GM12878 (cell line): ENCODE results near the gene ITSN1. TPM values are rescaled to one million over a fixed set of nuclear protein-coding genes. Genes with fewer than 3 reads are reported as not detected.

Experiments used
- ATAC-seq: fragments of 200-7000 bp; cut with Tn5 transposase; 3 replicates; pipeline ENCODE4 v1.9.1; 2020; ENCODE audit warnings: mild to moderate bottlenecking, moderate library complexity
- BruUV-seq: library from RNA; stranded (reverse); fragments of 400-500 nt; replicated peaks from 2 replicates; lab custom pipeline; 2021; lab: Mats Ljungman, UMichigan
- CTCF ChIA-PET: fragments of 300-600 bp; sonication (Branson Sonifier 250); formaldehyde crosslinking; extraction: SDS; loops from one replicate; lab custom pipeline; 2021; ENCODE audit warnings: inconsistent platforms; lab: Yijun Ruan, JAX
- POLR2A ChIA-PET: fragments of 350-600 bp; formaldehyde crosslinking; extraction: SDS; loops from one replicate; lab custom pipeline; 2021; ENCODE audit warnings: inconsistent platforms; lab: Charles Lee
- RAD21 ChIA-PET: fragments of 300-600 bp; sonication (Branson Sonifier 250); formaldehyde crosslinking; loops from one replicate; lab custom pipeline; 2023; ENCODE audit warnings: antibody characterized with exemption; ENCODE audit not compliant: unreplicated experiment; lab: Charles Lee
- SMC1A ChIA-PET: fragments of 300-600 bp; sonication (Branson Sonifier 250); formaldehyde crosslinking; loops from one replicate; lab custom pipeline; 2023; ENCODE audit not compliant: unreplicated experiment, uncharacterized antibody; lab: Charles Lee
- DNase-seq: peaks from one replicate; pipeline ENCODE4 v3.0.0-alpha.2; 2011; ENCODE audit warnings: low read depth, low spot score
- FAIRE-seq: peaks from 3 replicates; lab custom pipeline; 2011; peaks lifted over from hg19 to GRCh38; lab: Jason Lieb, UNC
- H2AFZ ChIP-seq: 2 replicates; pipeline ENCODE4 v1.6.0; 2011; ENCODE audit warnings: low read depth, low read length, control low read depth; ENCODE audit not compliant: control insufficient read depth
- H3K27ac ChIP-seq: 2 replicates; pipeline ENCODE4 v1.5.1; 2011; ENCODE audit warnings: control low read depth; ENCODE audit not compliant: control insufficient read depth, insufficient read depth
- H3K27me3 ChIP-seq, 2 experiments: replicated peaks in 1 of 2; 2 replicates each; pipeline versions ENCODE4 v1.6.0 to v1.6.1; 2011; ENCODE audit warnings: low read length in 1 of 2; ENCODE audit not compliant: control insufficient read depth in 2 of 2, insufficient read depth in 2 of 2
- H3K36me3 ChIP-seq, 2 experiments: 2 replicates each; pipeline ENCODE4 v1.5.1; 2011; ENCODE audit warnings: low read length in 1 of 2; ENCODE audit not compliant: control insufficient read depth in 2 of 2, insufficient read depth in 2 of 2
- H3K4me1 ChIP-seq: 2 replicates; pipeline ENCODE4 v1.6.1; 2011; ENCODE audit warnings: mild to moderate bottlenecking, low read length, moderate library complexity, mixed read lengths; ENCODE audit not compliant: control insufficient read depth, insufficient read depth
- H3K4me2 ChIP-seq: 2 replicates; pipeline ENCODE4 v1.6.0; 2011; ENCODE audit warnings: control low read depth; ENCODE audit not compliant: control insufficient read depth, insufficient read depth
- H3K4me3 ChIP-seq: fragments of 200-600 bp; sonication (generic); 2 replicates; pipeline ENCODE4 v1.5.1; 2016
- H3K79me2 ChIP-seq: 2 replicates; pipeline ENCODE4 v1.6.0; 2011; ENCODE audit warnings: low read length; ENCODE audit not compliant: control insufficient read depth, insufficient read depth
- H3K9ac ChIP-seq: 2 replicates; pipeline ENCODE4 v1.8.0; 2011; ENCODE audit warnings: low read length, control low read depth, mixed read lengths; ENCODE audit not compliant: control insufficient read depth, insufficient read depth
- H3K9me3 ChIP-seq: replicated peaks from 3 replicates; pipeline ENCODE4 v1.5.1; 2011; ENCODE audit warnings: mild to moderate bottlenecking, low read length; ENCODE audit not compliant: control insufficient read depth, insufficient read depth
- H4K20me1 ChIP-seq: 2 replicates; pipeline ENCODE4 v1.6.0; 2011; ENCODE audit not compliant: control insufficient read depth, insufficient read depth
- CEBPZ ChIP-seq: fragments of 150-350 bp; IDR thresholded peaks from 2 replicates; pipeline ENCODE4 v1.6.1; 2016; ENCODE audit warnings: low read depth, low read length
- CTCF ChIP-seq, 3 experiments: IDR thresholded peaks in 2 of 3; conservative IDR thresholded peaks in 1 of 3; 2 replicates each; pipeline ENCODE4 v1.5.1; 2011; ENCODE audit warnings: low read depth in 3 of 3, low read length in 3 of 3, mild to moderate bottlenecking in 3 of 3, control low read depth in 2 of 3, moderate library complexity in 2 of 3, inconsistent platforms in 1 of 3, mixed read lengths in 1 of 3; ENCODE audit not compliant: control insufficient read depth in 2 of 3, insufficient read depth in 1 of 3; ENCODE audit errors: extremely low read depth in 1 of 3
- IRF3 ChIP-seq: fragments of 450-650 bp; IDR thresholded peaks from 2 replicates; pipeline ENCODE4 v1.6.1; 2014; ENCODE audit warnings: mild to moderate bottlenecking
- JUNB ChIP-seq: IDR thresholded peaks from 2 replicates; pipeline ENCODE4 v1.6.1; 2016; ENCODE audit warnings: antibody characterized with exemption, mild to moderate bottlenecking
- MAX ChIP-seq: IDR thresholded peaks from 2 replicates; pipeline ENCODE4 v1.6.1; 2012; ENCODE audit warnings: low read depth, low read length, improper control_type of control experiment
- NFIC ChIP-seq: IDR thresholded peaks from 2 replicates; pipeline ENCODE4 v1.6.1; 2012; ENCODE audit warnings: low read depth, mild to moderate bottlenecking, inconsistent platforms, low read length, moderate library complexity
- POLR2AphosphoS5 ChIP-seq: IDR thresholded peaks from 2 replicates; pipeline ENCODE4 v1.6.1; 2011; ENCODE audit warnings: mild to moderate bottlenecking, low read length, inconsistent platforms
- RUNX3 ChIP-seq: IDR thresholded peaks from 2 replicates; pipeline ENCODE4 v1.6.1; 2012; ENCODE audit warnings: low read length, inconsistent platforms
- ZNF24 ChIP-seq: fragments of 450-650 bp; IDR thresholded peaks from 2 replicates; pipeline ENCODE4 v1.6.1; 2017; ENCODE audit warnings: antibody characterized with exemption, mild to moderate bottlenecking
- WGBS: methylation state at CpG from one replicate; pipeline ENCODE4 v1.1.6; 2016; ENCODE audit warnings: low lambda C conversion rate; ENCODE audit not compliant: insufficient replicate concordance, insufficient coverage; ENCODE audit errors: missing lambda C conversion rate; 5-methylcytosine and 5-hydroxymethylcytosine counted together
- in situ Hi-C: fragments of 300-500 bp; cut with MboI; formaldehyde crosslinking; loops from 9 replicates; pipeline ENCODE4 v1.14.3; 2018; ENCODE audit warnings: mixed read lengths
- intact Hi-C: fragments of 100-400 bp; cut with micrococcal nuclease; formaldehyde crosslinking; loops from one replicate; pipeline ENCODE4 v1.14.2; 2022; ENCODE audit not compliant: unreplicated experiment
- polyA plus RNA-seq, 11 experiments: library from polyadenylated mRNA; depleted of rRNA in 4 of 11; unstranded in 6 of 11; stranded (reverse) in 5 of 11; fragments of >200 nt; fragmentation: Nextera tagmentation in 4 of 11; fragmentation: Illumina TruSeq in 1 of 11; extraction: Ambion mirVana in 4 of 11; extraction: Trizol in 1 of 11; gene quantifications; 1 replicate in 1 of 11; 2 replicates in 10 of 11; pipeline versions ENCODE4 v1.2.1 to v1.2.3, GENCODE V29; 2011 to 2016; ENCODE audit warnings: inconsistent platforms in 2 of 11, missing spikeins in 2 of 11, low read depth in 1 of 11
- total RNA-seq, 4 experiments: library from RNA; depleted of rRNA in 3 of 4; stranded (reverse); fragments of >200 nt in 3 of 4; fragmentation: Illumina TruSeq in 1 of 4; extraction: Trizol in 1 of 4; gene quantifications; 2 replicates each; pipeline versions ENCODE4 v1.2.1 to v1.2.3, GENCODE V29; 2013 to 2021

Gene ITSN1
- total and polyA plus RNA-seq, 10 of the 15 experiments (the other 5 are each of a cell fraction or from before 2014, with no cell fraction given) = 0.89 to 10.6 (median 4.8) TPM

GRCh38 chr21:33655588-33656221 is 13.4 kb downstream of the ITSN1 start:
- POLR2A ChIA-PET = no interaction called here
- H3K79me2 ChIP-seq = no peaks in the 10 kb centered on the region
- intact Hi-C loops = no loop called here
- no peaks in the 10 kb centered on the region for H4K20me1 ChIP-seq
- no peaks in the 10 kb centered on the region for H3K4me1 ChIP-seq
- RAD21 ChIA-PET = no interaction called here
- no peak for DNase-seq
- H3K9ac ChIP-seq = no peak overlapping the region
- H3K4me2 ChIP-seq = no peak overlapping the region
- H3K27me3 ChIP-seq = no peaks in the 10 kb centered on the region
- H3K4me3 ChIP-seq = no peak overlapping the region
- no peaks in the 10 kb centered on the region for H3K9me3 ChIP-seq
- no peak for FAIRE-seq
- CTCF ChIA-PET = no interaction called here
- in situ Hi-C loops = no loop called here
- H3K36me3 ChIP-seq = no peaks in the 10 kb centered on the region
- BruUV-seq = no TSS peak
- no peak overlapping the region for H3K27ac ChIP-seq
- SMC1A ChIA-PET = no interaction called here
- H2AFZ ChIP-seq = no peak overlapping the region
- TF ChIP-seq NFIC = no peak
- TF ChIP-seq JUNB = no peak
- no peak for TF ChIP-seq CTCF (IDR thresholded peaks at IDR 0.05 in 2 of 3, conservative IDR thresholded peaks at IDR 0.05 in 1 of 3; ENCODE audit: control insufficient read depth in 2 of 3, extremely low read depth in 1 of 3, insufficient read depth in 1 of 3, low read depth in 3 of 3, low read length in 3 of 3)
- WGBS = 9% methylated on average over 6 of the region's 8 CpGs
- ATAC-seq = 0 out of 3 replicates have a peak, but pooled peaks have one; percentile 26

GRCh38 chr21:33657124-33657820 is 15.0 kb downstream of the ITSN1 start:
- in situ Hi-C loops = no loop called here
- no peak for TF ChIP-seq POLR2AphosphoS5
- no peak for TF ChIP-seq ZNF24
- TF ChIP-seq RUNX3 = no peak
- TF ChIP-seq IRF3 = no peak
- no peak for TF ChIP-seq MAX
- TF ChIP-seq CEBPZ = no peak

More at GRCh38 chr21:33657124-33657820, 15.0 kb downstream of the ITSN1 start:
- Histone ChIP-seq H3K4me3 (no peak overlapping the region), H3K4me1 (no peaks in the 10 kb centered on the region), H3K9me3 (no peaks in the 10 kb centered on the region), H3K27ac (no peak overlapping the region), H3K27me3 (no peaks in the 10 kb centered on the region), H3K36me3 (no peaks in the 10 kb centered on the region), H3K9ac (no peak overlapping the region), H3K4me2 (no peak overlapping the region), H3K79me2 (no peaks in the 10 kb centered on the region), H4K20me1 (no peaks in the 10 kb centered on the region), H2AFZ (no peak overlapping the region)
- DNase-seq (no peak), ATAC-seq (no peak), FAIRE-seq (no peak)
- ChIA-PET POLR2A (no interaction called here), SMC1A (interaction anchor here (0.6 kb wide), 1 partner anchor 60 kb away, joined by 3 read pairs; no protein-coding TSS in a partner anchor), RAD21 (no interaction called here), CTCF (no interaction called here)
- BruUV-seq = no TSS peak
- WGBS = 38% methylated on average over 8 of the region's 8 CpGs
- intact Hi-C loops = no loop called here
